Thyroid gland (tissue), 4 donors: Measurements from ENCODE around the gene LHFPL6. TPM values are rescaled to one million over a fixed set of nuclear protein-coding genes. Genes with fewer than 3 reads are reported as not detected.

ENCODE experiments used
- DNase-seq, 2 donors: peaks; one replicate each; pipeline ENCODE4 v3.0.0-alpha.2; 2019
- H3K27ac ChIP-seq, 3 donors: fragments of 200-600 bp; sonication (generic); 1 replicate in 2 of 3; 2 replicates in 1 of 3; pipeline ENCODE4 v1.5.1; 2016 to 2019; ENCODE audit warnings: mild to moderate bottlenecking in 1 of 3, moderate library complexity in 1 of 3
- H3K27me3 ChIP-seq: fragments of 200-600 bp; sonication (generic); one replicate; pipeline ENCODE4 v1.5.1; 2019
- H3K36me3 ChIP-seq, 2 donors: fragments of 200-600 bp; sonication (generic); one replicate each; pipeline ENCODE4 v1.5.1; 2016 to 2019
- H3K4me1 ChIP-seq, 2 donors: fragments of 200-600 bp; sonication (generic); one replicate each; pipeline ENCODE4 v1.5.1; 2017 to 2019
- H3K4me3 ChIP-seq, 3 donors: fragments of 200-600 bp; sonication (generic); replicated peaks in 1 of 3; 1 replicate in 2 of 3; 2 replicates in 1 of 3; pipeline ENCODE4 v1.5.1; 2016; ENCODE audit warnings: mild to moderate bottlenecking in 1 of 3
- H3K9me3 ChIP-seq: fragments of 200-600 bp; sonication (generic); one replicate; pipeline ENCODE4 v1.5.1; 2017
- CTCF ChIP-seq, 6 experiments: fragments of 200-600 bp in 3 of 6; fragments of 450-650 bp in 3 of 6; sonication (generic) in 3 of 6; IDR thresholded peaks; one replicate each; pipeline ENCODE4 v1.5.1; 2016 to 2019; ENCODE audit warnings: antibody characterized with exemption in 6 of 6, mild to moderate bottlenecking in 2 of 6, inconsistent platforms in 1 of 6, moderate library complexity in 1 of 6
- POLR2A ChIP-seq, 2 donors: fragments of 450-650 bp; IDR thresholded peaks; one replicate each; pipeline ENCODE4 v1.6.1; 2017; ENCODE audit warnings: antibody characterized with exemption in 2 of 2, mild to moderate bottlenecking in 2 of 2, moderate library complexity in 1 of 2
- WGBS, 2 donors: methylation state at CpG; one replicate each; pipeline ENCODE4 v1.1.5; 2017; 5-methylcytosine and 5-hydroxymethylcytosine counted together
- intact Hi-C: fragments of 100-400 bp; cut with DNase I; formaldehyde crosslinking; loops from one replicate; pipeline ENCODE4 v1.15.1; 2023
- total RNA-seq, 4 donors: library from RNA; depleted of rRNA; stranded (reverse); fragments of >200 nt; gene quantifications; one replicate each; pipeline ENCODE4 v1.2.3, GENCODE V29; 2016

Gene LHFPL6
- total RNA-seq, 4 donors from 2014 or later, result 23.6 to 86.3 (median 42.0) TPM

DNA sequence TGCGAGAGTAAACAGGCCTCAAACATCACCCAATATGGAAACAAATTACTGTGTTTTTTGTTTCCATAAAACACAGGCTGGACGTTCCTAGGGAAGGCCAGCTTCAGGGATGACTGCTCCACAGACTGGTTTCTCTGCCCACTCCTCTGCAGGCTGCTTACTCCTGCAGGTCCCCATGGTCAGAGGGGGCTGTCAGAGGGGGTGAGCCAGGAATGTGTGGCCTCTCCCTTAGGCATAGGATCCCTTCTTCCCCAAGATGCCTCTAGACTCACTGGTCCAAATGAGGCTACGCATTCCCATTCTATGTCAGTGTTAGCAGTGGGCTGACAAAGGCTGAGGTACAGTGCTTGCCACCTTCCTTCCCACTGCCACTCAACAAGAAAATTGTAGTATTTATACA is 229.8 kb downstream of the LHFPL6 start:
- TF ChIP-seq POLR2A (IDR thresholded peaks at IDR 0.05), result no peak
- no peak for TF ChIP-seq CTCF (IDR thresholded peaks at IDR 0.05)
- Histone ChIP-seq H3K4me3 (no peak overlapping the region), H3K9me3 (no peaks in the 10 kb centered on the region), H3K36me3 (no peaks in the 10 kb centered on the region), H3K27me3 (no peaks in the 10 kb centered on the region), H3K4me1 (no peaks in the 10 kb centered on the region), H3K27ac (no peak overlapping the region)
- 70 to 82% methylated on average over 3 of the region's 3 CpGs for WGBS, 2 donors
- intact Hi-C loops, result no loop called here
- DNase-seq, result no peak

DNA sequence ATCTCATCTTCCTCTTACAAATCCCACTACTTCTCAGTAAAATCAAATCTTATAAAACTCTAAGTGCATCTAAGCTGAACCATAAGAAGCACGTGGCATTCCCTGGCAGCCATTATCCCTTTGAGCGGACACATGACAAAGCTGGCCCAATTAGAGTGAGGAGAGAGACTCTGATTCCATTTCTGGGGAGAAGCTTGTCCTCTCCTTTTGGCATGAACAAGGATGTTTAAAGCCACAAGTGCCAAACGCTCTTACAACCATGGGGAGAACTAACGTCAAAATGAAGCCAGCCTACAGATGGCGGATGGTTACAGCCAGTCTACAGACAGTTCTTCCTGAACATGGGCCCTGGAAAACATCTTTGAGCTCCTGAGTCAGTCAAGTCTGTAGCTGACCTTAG is 231.3 kb downstream of the LHFPL6 start:
- H3K4me1 ChIP-seq, result no peaks in the 10 kb centered on the region
- H3K27ac ChIP-seq, result no peak overlapping the region

DNA sequence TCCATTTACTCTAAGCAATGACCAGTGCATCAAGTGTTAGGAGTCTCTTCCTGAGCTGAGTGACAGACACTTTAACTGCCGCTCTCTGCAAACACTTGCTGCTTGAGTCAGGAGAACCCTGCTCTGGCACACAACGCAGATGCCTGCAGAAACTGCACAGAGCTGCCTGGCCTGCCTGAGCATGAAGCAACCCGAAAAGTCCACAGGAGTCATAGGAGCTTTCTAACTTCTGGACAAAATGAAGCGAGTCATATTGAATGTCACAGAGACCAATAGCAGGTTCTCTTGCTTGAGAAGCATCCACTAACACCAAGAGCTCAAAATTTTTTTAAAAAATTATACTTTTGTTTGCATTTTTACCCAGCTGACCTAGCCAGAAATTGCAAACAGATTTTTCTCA is 232.4 kb downstream of the LHFPL6 start:
- WGBS, 2 donors, result 67 to 78% methylated on average over 4 of the region's 4 CpGs
- no peak overlapping the region for H3K27ac ChIP-seq

More for the DNA sequence above, 231.3 kb downstream of the LHFPL6 start:
- Histone ChIP-seq H3K36me3 (no peaks in the 10 kb centered on the region), H3K4me3 (no peak overlapping the region), H3K27me3 (no peaks in the 10 kb centered on the region), H3K9me3 (no peaks in the 10 kb centered on the region)
- 91 to 92% methylated on average over 5 of the region's 5 CpGs for WGBS, 2 donors
- intact Hi-C loops, result no loop called here
- TF ChIP-seq POLR2A (IDR thresholded peaks at IDR 0.05) (no peak), CTCF (IDR thresholded peaks at IDR 0.05) (no peak)
- no peak for DNase-seq

DNA sequence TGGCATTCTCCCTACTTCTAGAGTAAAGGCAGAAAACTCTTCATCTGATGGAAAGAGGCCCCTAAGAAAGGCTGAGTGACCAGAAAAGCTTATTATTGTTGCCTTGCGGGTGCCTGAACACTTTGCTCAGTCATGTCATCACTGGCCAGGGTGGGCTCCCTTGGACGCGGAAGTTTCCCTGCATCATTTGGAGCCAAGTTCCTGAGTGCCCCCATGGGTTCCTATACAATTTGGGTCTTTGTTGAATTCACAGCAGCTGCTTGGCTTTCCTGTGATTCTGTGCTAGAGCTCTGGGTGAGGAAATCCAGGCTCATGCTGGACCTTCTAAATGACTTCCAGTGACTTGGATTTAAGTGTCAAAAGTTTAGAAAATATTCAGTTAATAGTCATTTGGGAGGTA is 232.9 kb downstream of the LHFPL6 start:
- Histone ChIP-seq H3K4me3 (no peak overlapping the region), H3K4me1 (peaks cover 0 to 5% of the 10 kb centered on the region in 2 donors), H3K9me3 (no peaks in the 10 kb centered on the region), H3K36me3 (no peaks in the 10 kb centered on the region), H3K27ac (no peak overlapping the region), H3K27me3 (no peaks in the 10 kb centered on the region)
- 92 to 100% methylated on average over 3 of the region's 3 CpGs for WGBS, 2 donors
- TF ChIP-seq POLR2A (IDR thresholded peaks at IDR 0.05) (no peak), CTCF (IDR thresholded peaks at IDR 0.05) (no peak)
- intact Hi-C loops, result no loop called here
- no peak for DNase-seq

More for the DNA sequence above, 232.4 kb downstream of the LHFPL6 start:
- Histone ChIP-seq H3K4me3 (no peak overlapping the region), H3K9me3 (no peaks in the 10 kb centered on the region), H3K4me1 (peaks cover 0 to under 1% of the 10 kb centered on the region in 2 donors), H3K27me3 (no peaks in the 10 kb centered on the region), H3K36me3 (no peaks in the 10 kb centered on the region)
- intact Hi-C loops, result no loop called here
- TF ChIP-seq CTCF (IDR thresholded peaks at IDR 0.05), result no peak
- no peak for TF ChIP-seq POLR2A (IDR thresholded peaks at IDR 0.05)
- no peak for DNase-seq

GRCh38 chr13:39369161-39369890 is 233.7 kb downstream of the LHFPL6 start:
- Histone ChIP-seq H3K4me1 (peaks cover 0 to 9% of the 10 kb centered on the region in 2 donors), H3K27me3 (no peaks in the 10 kb centered on the region), H3K9me3 (no peaks in the 10 kb centered on the region), H3K36me3 (no peaks in the 10 kb centered on the region), H3K27ac (no peak overlapping the region), H3K4me3 (no peak overlapping the region)
- DNase-seq, result no peak
- intact Hi-C loops, result no loop called here
- 0 to 98% methylated on average over 1 of the region's 1 CpG for WGBS, 2 donors
- TF ChIP-seq CTCF (IDR thresholded peaks at IDR 0.05), result no peak
- TF ChIP-seq POLR2A (IDR thresholded peaks at IDR 0.05), result no peak
